NCI-H510A (cell line): ENCODE results near the gene BTF3.
"Not testable (repeated sequence)": the region's sequence is repeated elsewhere in the genome, so short reads cannot be mapped to it uniquely, and the experiment has no call there.

Experiments
- DNase-seq: peaks from one replicate; lab custom pipeline; 2025; lab: John Stamatoyannopoulos, UW

BTF3 gene

GRCh38 chr5:73498057-73498992, at the start of gene BTF3:
TSS of gene BTF3 (plus strand) at chr5:73498442. CDS start at chr5:73498668, 226 bp downstream.
- peak; percentile 89 for DNase-seq

- DNase-seq: peak; percentile 71
Observed at GRCh38 chr5:73448463-73449136, 49.6 kb upstream of the BTF3 start, which contains the start of gene FOXD1. TSS of gene FOXD1 (minus strand) at chr5:73448777. CDS start at chr5:73448362, 415 bp downstream.

GRCh38 chr5:73450137-73450536, 48.1 kb upstream of the BTF3 start:
- DNase-seq: no peak

GRCh38 chr5:73450672-73451223, 47.5 kb upstream of the BTF3 start:
- DNase-seq: no peak

- DNase-seq: no peak
Observed at GRCh38 chr5:73451224-73452130, 46.8 kb upstream of the BTF3 start.

GRCh38 chr5:73452215-73452614, 46.0 kb upstream of the BTF3 start:
- DNase-seq: no peak

GRCh38 chr5:73454379-73455036, 43.7 kb upstream of the BTF3 start:
- DNase-seq: peak; percentile 56

- DNase-seq: not testable (repeated sequence)
Observed at GRCh38 chr5:73456462-73456861, 41.8 kb upstream of the BTF3 start.

- DNase-seq: no peak
Observed at GRCh38 chr5:73459366-73459765, 38.9 kb upstream of the BTF3 start.

GRCh38 chr5:73460133-73460532, 38.1 kb upstream of the BTF3 start:
- DNase-seq: no peak

GRCh38 chr5:73464016-73464745, 34.1 kb upstream of the BTF3 start:
- DNase-seq: no peak

GRCh38 chr5:73468638-73469037, 29.6 kb upstream of the BTF3 start:
- not testable (repeated sequence) for DNase-seq

GRCh38 chr5:73469878-73470277, 28.4 kb upstream of the BTF3 start:
- no peak for DNase-seq

- no peak for DNase-seq
Observed at GRCh38 chr5:73471654-73472053, 26.6 kb upstream of the BTF3 start.

- DNase-seq: no peak
Observed at GRCh38 chr5:73472116-73472515, 26.1 kb upstream of the BTF3 start.

- DNase-seq: no peak
Observed at GRCh38 chr5:73480500-73480899, 17.7 kb upstream of the BTF3 start.

GRCh38 chr5:73482383-73483136, 15.7 kb upstream of the BTF3 start:
- DNase-seq: peak; percentile 61

GRCh38 chr5:73483676-73484075, 14.6 kb upstream of the BTF3 start:
- no peak for DNase-seq

- no peak for DNase-seq
Observed at GRCh38 chr5:73484511-73484910, 13.7 kb upstream of the BTF3 start.

- DNase-seq: no peak
Observed at GRCh38 chr5:73485715-73486114, 12.5 kb upstream of the BTF3 start.
